B cell (primary cell): ENCODE data around the gene KLK10. TPM values are rescaled to one million over a fixed set of nuclear protein-coding genes. Genes with fewer than 3 reads are reported as not detected.

Experiments used
- ATAC-seq: fragments of 200-7000 bp; cut with Tn5 transposase; one replicate; pipeline ENCODE4 v1.10.0; 2021; ENCODE audit warnings: low read depth, mild to moderate bottlenecking, moderate number of reproducible peaks, moderate library complexity
- CTCF ChIA-PET: fragments of 350-600 bp; sonication (Branson Sonifier 250); formaldehyde crosslinking; loops from one replicate; lab custom pipeline; 2021; ENCODE audit warnings: antibody characterized with exemption, inconsistent platforms; lab: Charles Lee
- POLR2A ChIA-PET: fragments of 350-600 bp; sonication (Branson Sonifier 250); formaldehyde crosslinking; loops from one replicate; lab custom pipeline; 2021; ENCODE audit warnings: antibody characterized with exemption; lab: Charles Lee
- DNase-seq: peaks from one replicate; pipeline ENCODE4 v3.0.0; 2013
- H2AFZ ChIP-seq: 2 replicates; pipeline ENCODE4 v1.6.1; 2012; ENCODE audit warnings: mild to moderate bottlenecking, low read depth, low read length; ENCODE audit not compliant: insufficient read depth, poor library complexity, severe bottlenecking
- H3K27ac ChIP-seq, 2 donors: 1 replicate in 1 of 2; 2 replicates in 1 of 2; pipeline ENCODE4 v1.5.1; 2012 to 2013; ENCODE audit warnings: low read length in 2 of 2, mild to moderate bottlenecking in 2 of 2, moderate library complexity in 1 of 2
- H3K27me3 ChIP-seq, 4 experiments: fragments of 200-600 bp in 1 of 4; sonication (generic) in 1 of 4; replicated peaks in 1 of 4; 1 replicate in 2 of 4; 2 replicates in 2 of 4; pipeline versions ENCODE4 v1.6.1 to v1.7.0; 2013 to 2016; ENCODE audit warnings: low read length in 3 of 4, mild to moderate bottlenecking in 2 of 4, mixed read lengths in 1 of 4, moderate library complexity in 1 of 4; ENCODE audit not compliant: insufficient read depth in 4 of 4, control insufficient read depth in 3 of 4; ENCODE audit errors: control extremely low read depth in 1 of 4
- H3K36me3 ChIP-seq, 2 experiments: replicated peaks in 1 of 2; 1 replicate in 1 of 2; 2 replicates in 1 of 2; pipeline versions ENCODE4 v1.6.1 to v1.7.1; 2013; ENCODE audit warnings: low read length in 1 of 2; ENCODE audit not compliant: insufficient read depth in 2 of 2, control insufficient read depth in 1 of 2; ENCODE audit errors: control extremely low read depth in 1 of 2, extremely low read depth in 1 of 2
- H3K4me1 ChIP-seq, 2 donors: fragments of 200-600 bp in 1 of 2; sonication (generic) in 1 of 2; 1 replicate in 1 of 2; 2 replicates in 1 of 2; pipeline versions ENCODE4 v1.5.1 to v1.6.1; 2013 to 2017; ENCODE audit warnings: low read length in 2 of 2; ENCODE audit not compliant: control insufficient read depth in 2 of 2, insufficient read depth in 2 of 2
- H3K4me2 ChIP-seq: replicated peaks from 2 replicates; pipeline ENCODE3; 2012; ENCODE audit warnings: mild to moderate bottlenecking, low read depth, low read length; ENCODE audit not compliant: poor library complexity, severe bottlenecking
- H3K4me3 ChIP-seq, 5 experiments: fragments of 200-600 bp in 1 of 5; sonication (generic) in 1 of 5; 1 replicate in 3 of 5; 2 replicates in 2 of 5; pipeline versions ENCODE4 v1.5.1 to v1.7.0; 2011 to 2016; ENCODE audit warnings: low read length in 4 of 5, mild to moderate bottlenecking in 4 of 5, low read depth in 2 of 5, control low read depth in 1 of 5, moderate library complexity in 1 of 5; ENCODE audit not compliant: insufficient read depth in 1 of 5; ENCODE audit errors: control extremely low read depth in 1 of 5, extremely low read depth in 1 of 5
- H3K79me2 ChIP-seq: fragments of 200-600 bp; sonication (generic); one replicate; pipeline ENCODE4 v1.6.0; 2016; ENCODE audit warnings: low read length; ENCODE audit not compliant: control insufficient read depth, insufficient read depth
- H3K9ac ChIP-seq: fragments of 200-600 bp; sonication (generic); 2 replicates; pipeline ENCODE4 v1.6.1; 2017; ENCODE audit warnings: mild to moderate bottlenecking, low read length, moderate library complexity
- H3K9me3 ChIP-seq, 3 donors: one replicate each; pipeline versions ENCODE4 v1.6.1 to v1.7.1; 2013; ENCODE audit warnings: low read length in 2 of 3; ENCODE audit not compliant: control insufficient read depth in 2 of 3, insufficient read depth in 1 of 3; ENCODE audit errors: control extremely low read depth in 1 of 3
- H4K20me1 ChIP-seq: 2 replicates; pipeline ENCODE4 v1.6.0; 2012; ENCODE audit warnings: mild to moderate bottlenecking, low read length; ENCODE audit not compliant: insufficient read depth, control insufficient read depth, poor library complexity, severe bottlenecking
- H3K27ac Mint-ChIP-seq: one replicate; pipeline ENCODE4 v1.8.0; 2021; ENCODE audit warnings: mixed read lengths
- H3K27me3 Mint-ChIP-seq: one replicate; pipeline ENCODE4 v1.8.0; 2021; ENCODE audit warnings: mixed read lengths
- H3K4me1 Mint-ChIP-seq: one replicate; pipeline ENCODE4 v1.8.0; 2021; ENCODE audit warnings: mixed read lengths
- H3K4me3 Mint-ChIP-seq: one replicate; pipeline ENCODE4 v1.8.0; 2021; ENCODE audit warnings: mixed read lengths
- H3K9me3 Mint-ChIP-seq: one replicate; pipeline ENCODE4 v1.8.0; 2022; ENCODE audit warnings: mixed read lengths; ENCODE audit not compliant: insufficient read depth
- EZH2 ChIP-seq: IDR thresholded peaks from 2 replicates; pipeline ENCODE4 v1.6.1; 2012; ENCODE audit warnings: borderline replicate concordance, low read depth, mild to moderate bottlenecking, moderate library complexity, low read length; ENCODE audit not compliant: insufficient read depth, poor library complexity, severe bottlenecking
- WGBS: methylation state at CpG from one replicate; pipeline ENCODE4 v1.1.5; 2013; ENCODE audit warnings: missing lambda C conversion rate; ENCODE audit not compliant: insufficient coverage; 5-methylcytosine and 5-hydroxymethylcytosine counted together
- intact Hi-C: fragments of 100-400 bp; cut with micrococcal nuclease; formaldehyde crosslinking; loops from one replicate; pipeline ENCODE4 v1.10.0; 2022
- polyA plus RNA-seq: library from polyadenylated mRNA; depleted of rRNA; stranded (reverse); fragments of >200 nt; gene quantifications from 2 replicates; pipeline ENCODE4 v1.2.3, GENCODE V29; 2012
- total RNA-seq, 2 donors: library from RNA; stranded (reverse); fragments of 120-200 nt in 1 of 2; gene quantifications; 1 replicate in 1 of 2; 2 replicates in 1 of 2; pipeline versions ENCODE4 v1.2.3 to v1.2.4, GENCODE V29; 2013 to 2022
- TF ChIP-seq, protein P1 (sequence below): fragments of 200-600 bp; IDR thresholded peaks from one replicate; pipeline ENCODE4 v1.8.0; 2022; ENCODE audit warnings: antibody characterized with exemption, mild to moderate bottlenecking

The KLK10 gene
- total and polyA plus RNA-seq, 2 donors (not counting 1 experiment from before 2014, with no cell fraction given) = not detected

DNA sequence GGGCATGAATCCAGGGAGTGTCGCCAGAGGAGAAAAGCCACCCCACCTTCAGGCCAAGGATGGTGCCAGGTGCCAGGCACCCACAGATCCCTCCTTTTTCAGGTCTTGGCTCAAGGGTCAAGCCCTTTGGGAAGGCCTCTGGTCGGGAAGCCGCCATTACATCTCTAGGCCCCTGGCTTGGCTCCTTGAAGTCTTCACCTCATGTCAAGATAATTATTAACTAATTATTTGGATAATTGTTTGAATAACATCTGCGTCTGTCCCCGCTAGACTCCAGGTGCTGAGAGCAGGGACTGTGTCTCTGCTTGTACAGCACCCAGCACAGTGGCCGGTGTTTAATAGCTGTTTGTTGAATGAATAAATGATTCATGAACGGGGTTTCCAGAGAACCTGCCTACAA is 44.2 kb upstream of the KLK10 start:
- intact Hi-C loops = loop anchor here (10.0 kb wide), 1 partner anchor 91 kb away; no protein-coding TSS in a partner anchor
- WGBS = 81% methylated on average over 5 of the region's 7 CpGs

DNA sequence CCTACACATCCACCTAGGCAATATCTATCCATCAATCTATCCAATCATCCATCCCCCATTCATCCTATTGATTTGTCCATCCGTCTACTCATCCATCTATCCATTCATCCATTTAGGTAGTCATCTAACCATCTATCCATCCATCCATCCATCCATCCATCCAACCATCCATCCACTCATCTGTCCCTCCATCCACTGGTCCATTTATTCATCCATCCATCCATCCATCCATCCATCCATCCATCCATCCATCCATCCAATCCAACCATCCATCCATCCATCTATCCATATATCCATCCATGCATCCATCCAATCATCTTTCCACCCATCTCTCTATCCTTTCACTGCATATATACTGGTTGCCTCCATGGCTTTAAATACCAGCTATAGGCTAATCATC is 41.5 kb upstream of the KLK10 start:
- H3K27me3 Mint-ChIP-seq = peaks cover 49% of the 10 kb centered on the region
- no peak overlapping the region for H3K27ac Mint-ChIP-seq
- Histone ChIP-seq H3K27ac (no peak overlapping the region), H3K4me3 (no peak overlapping the region), H3K9ac (no peak overlapping the region), H3K4me2 (no peak overlapping the region), H4K20me1 (no peaks in the 10 kb centered on the region), H3K4me1 (peaks cover 2 to 4% of the 10 kb centered on the region in 2 donors), H3K79me2 (no peaks in the 10 kb centered on the region), H3K27me3 (peaks cover 0 to 41% (median 12%) of the 10 kb centered on the region in 4 experiments), H3K9me3 (peaks cover 0 to 8% (median 0%) of the 10 kb centered on the region in 3 donors), H3K36me3 (no peaks in the 10 kb centered on the region), H2AFZ (no peak overlapping the region)
- DNase-seq (no peak), ATAC-seq (no peak)
- H3K4me1 Mint-ChIP-seq = peaks cover 3% of the 10 kb centered on the region
- no peak for TF ChIP-seq EZH2
- TF ChIP-seq, protein P1, sequence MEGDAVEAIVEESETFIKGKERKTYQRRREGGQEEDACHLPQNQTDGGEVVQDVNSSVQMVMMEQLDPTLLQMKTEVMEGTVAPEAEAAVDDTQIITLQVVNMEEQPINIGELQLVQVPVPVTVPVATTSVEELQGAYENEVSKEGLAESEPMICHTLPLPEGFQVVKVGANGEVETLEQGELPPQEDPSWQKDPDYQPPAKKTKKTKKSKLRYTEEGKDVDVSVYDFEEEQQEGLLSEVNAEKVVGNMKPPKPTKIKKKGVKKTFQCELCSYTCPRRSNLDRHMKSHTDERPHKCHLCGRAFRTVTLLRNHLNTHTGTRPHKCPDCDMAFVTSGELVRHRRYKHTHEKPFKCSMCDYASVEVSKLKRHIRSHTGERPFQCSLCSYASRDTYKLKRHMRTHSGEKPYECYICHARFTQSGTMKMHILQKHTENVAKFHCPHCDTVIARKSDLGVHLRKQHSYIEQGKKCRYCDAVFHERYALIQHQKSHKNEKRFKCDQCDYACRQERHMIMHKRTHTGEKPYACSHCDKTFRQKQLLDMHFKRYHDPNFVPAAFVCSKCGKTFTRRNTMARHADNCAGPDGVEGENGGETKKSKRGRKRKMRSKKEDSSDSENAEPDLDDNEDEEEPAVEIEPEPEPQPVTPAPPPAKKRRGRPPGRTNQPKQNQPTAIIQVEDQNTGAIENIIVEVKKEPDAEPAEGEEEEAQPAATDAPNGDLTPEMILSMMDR = no peak
- CTCF ChIA-PET = no interaction called here
- intact Hi-C loops = loop anchor here (10.0 kb wide), 1 partner anchor 94 kb away; no protein-coding TSS in a partner anchor
- WGBS = 0% methylated on average over 1 of the region's 1 CpG
- H3K4me3 Mint-ChIP-seq = no peak overlapping the region
- H3K9me3 Mint-ChIP-seq = peaks cover 3% of the 10 kb centered on the region
- POLR2A ChIA-PET = no interaction called here

More for the DNA sequence above, 44.2 kb upstream of the KLK10 start:
- H3K4me2 ChIP-seq = no peak overlapping the region
- POLR2A ChIA-PET = no interaction called here
- ATAC-seq = no peak
- CTCF ChIA-PET = no interaction called here
- H3K4me1 ChIP-seq = peaks cover 2 to 4% of the 10 kb centered on the region in 2 donors
- DNase-seq = no peak
- Mint-ChIP-seq H3K27ac (no peak overlapping the region), H3K9me3 (peaks cover 3% of the 10 kb centered on the region), H3K27me3 (peaks cover 58% of the 10 kb centered on the region), H3K4me1 (peaks cover 3% of the 10 kb centered on the region), H3K4me3 (no peak overlapping the region)
- H3K27ac ChIP-seq = no peak overlapping the region
- no peak overlapping the region for H2AFZ ChIP-seq
- H3K36me3 ChIP-seq = no peaks in the 10 kb centered on the region
- no peak overlapping the region for H3K4me3 ChIP-seq
- H3K79me2 ChIP-seq = no peaks in the 10 kb centered on the region
- H4K20me1 ChIP-seq = no peaks in the 10 kb centered on the region
- peaks cover 0 to 8% (median 0%) of the 10 kb centered on the region in 3 donors for H3K9me3 ChIP-seq
- H3K9ac ChIP-seq = no peak overlapping the region
- peaks cover 0 to 42% (median 16%) of the 10 kb centered on the region in 4 experiments for H3K27me3 ChIP-seq
- TF ChIP-seq, protein P1 = no peak
- no peak for TF ChIP-seq EZH2
